ENCODE measurements around the gene VSIG10. TPM values are rescaled to one million over a fixed set of nuclear protein-coding genes. Genes with fewer than 3 reads are reported as not detected.

VSIG10 gene
- polyA plus RNA-seq, 3 donors: 1.5 to 2.3 (median 1.5) TPM

- Histone ChIP-seq H4K20me1 (ENCODE audit: insufficient read depth, low read length) (no peaks in the 10 kb centered on the region), H3K79me2 (ENCODE audit: insufficient read depth, low read length) (peaks cover 14% of the 10 kb centered on the region), H3K27me3 (ENCODE audit: control insufficient read depth in 2 of 2, insufficient read depth in 2 of 2, low read length in 2 of 2) (no peaks in the 10 kb centered on the region), H3K36me3 (replicated peaks in 1 of 2; ENCODE audit: control insufficient read depth in 1 of 2, insufficient read depth in 2 of 2, low read length in 2 of 2) (peaks cover 13 to 21% of the 10 kb centered on the region in 2 donors), H3K4me1 (ENCODE audit: control insufficient read depth in 1 of 2, insufficient read depth in 2 of 2, low read length in 2 of 2) (peaks cover 13% of the 10 kb centered on the region in 2 donors), H3K4me2 (replicated peaks; ENCODE audit: extremely low read depth, low read length, poor library complexity, severe bottlenecking) (peak within 1 kb of the TSS; percentile 89), H2AFZ (ENCODE audit: insufficient read depth, low read depth, low read length, poor library complexity, severe bottlenecking) (peak within 1 kb of the TSS; percentile 94), H3K4me3 (replicated peaks in 1 of 3; ENCODE audit: low read depth in 2 of 3, low read length in 3 of 3) (peak within 1 kb of the TSS; percentile 62 to 89 (median 82)), H3K9me3 (replicated peaks in 1 of 2; ENCODE audit: control insufficient read depth in 1 of 2, insufficient read depth in 1 of 2, low read length in 2 of 2) (no peaks in the 10 kb centered on the region), H3K27ac (ENCODE audit: low read depth in 1 of 2, low read length in 2 of 2) (peak within 1 kb of the TSS in 1 of 2 donors; percentile 76), H3K9ac (ENCODE audit: insufficient read depth, low read length, poor library complexity, severe bottlenecking) (peak within 1 kb of the TSS; percentile 80)
- no peak for TF ChIP-seq CTCF (IDR thresholded peaks at IDR 0.05)
- Mint-ChIP-seq H3K9me3 (peaks cover 0 to 7% (median 2%) of the 10 kb centered on the region in 7 donors), H3K27me3 (ENCODE audit: low read depth in 3 of 3) (peaks cover 1 to 11% (median 11%) of the 10 kb centered on the region in 3 donors), H3K4me3 (peak within 1 kb of the TSS; percentile 86 to 94), H3K36me3 (peaks cover 14 to 23% of the 10 kb centered on the region in 2 donors), H3K4me1 (peaks cover 13% of the 10 kb centered on the region), H3K27ac (peak within 1 kb of the TSS; percentile 57 to 89 (median 84))
- intact Hi-C loops (cut with micrococcal nuclease): loop anchor here (5.0 kb wide), 1 partner anchor 46 kb away; the partner anchor contains the start of gene WSB2 (in 2 of the 2)
- peak; percentile 95 to 97 (median 97) for DNase-seq
- WGBS (ENCODE audit: insufficient coverage): under 1% methylated on average over 47 of the region's 61 CpGs
Observed at GRCh38 chr12:118016424-118017264, 87.2 kb downstream of the VSIG10 start, which contains the start of gene RFC5. Gene RFC5, plus strand, starts transcription at chr12:118016703. Its CDS starts 125 bp downstream, at chr12:118016828.

- peak overlapping the region in 1 of 3 experiments; percentile 89 for H3K4me3 ChIP-seq (replicated peaks in 1 of 3; ENCODE audit: low read depth in 2 of 3, low read length in 3 of 3)
Observed at GRCh38 chr12:118015944-118016343, 87.9 kb downstream of the VSIG10 start.

More at GRCh38 chr12:118015944-118016343, 87.9 kb downstream of the VSIG10 start:
- no peak for TF ChIP-seq CTCF (IDR thresholded peaks at IDR 0.05)
- Histone ChIP-seq H4K20me1 (ENCODE audit: insufficient read depth, low read length) (no peaks in the 10 kb centered on the region), H2AFZ (ENCODE audit: insufficient read depth, low read depth, low read length, poor library complexity, severe bottlenecking) (peak overlapping the region; percentile 94), H3K4me1 (ENCODE audit: control insufficient read depth in 1 of 2, insufficient read depth in 2 of 2, low read length in 2 of 2) (peaks cover 13% of the 10 kb centered on the region in 2 donors), H3K4me2 (replicated peaks; ENCODE audit: extremely low read depth, low read length, poor library complexity, severe bottlenecking) (peak overlapping the region; percentile 89), H3K27me3 (ENCODE audit: control insufficient read depth in 2 of 2, insufficient read depth in 2 of 2, low read length in 2 of 2) (no peaks in the 10 kb centered on the region), H3K79me2 (ENCODE audit: insufficient read depth, low read length) (peaks cover 14% of the 10 kb centered on the region), H3K9ac (ENCODE audit: insufficient read depth, low read length, poor library complexity, severe bottlenecking) (no peak overlapping the region), H3K27ac (ENCODE audit: low read depth in 1 of 2, low read length in 2 of 2) (no peak overlapping the region), H3K36me3 (replicated peaks in 1 of 2; ENCODE audit: control insufficient read depth in 1 of 2, insufficient read depth in 2 of 2, low read length in 2 of 2) (peaks cover 11 to 14% of the 10 kb centered on the region in 2 donors), H3K9me3 (replicated peaks in 1 of 2; ENCODE audit: control insufficient read depth in 1 of 2, insufficient read depth in 1 of 2, low read length in 2 of 2) (no peaks in the 10 kb centered on the region)
- H3K27ac Mint-ChIP-seq: peak overlapping the region in 2 of 7 donors; percentile 50 to 66
- peaks cover 0 to 7% (median 2%) of the 10 kb centered on the region in 7 donors for H3K9me3 Mint-ChIP-seq
- no CpG with 5 or more reads among the region's 9 CpGs for WGBS (ENCODE audit: insufficient coverage)
- H3K4me3 Mint-ChIP-seq: peak overlapping the region; percentile 86 to 94
- H3K4me1 Mint-ChIP-seq: peaks cover 13% of the 10 kb centered on the region
- H3K36me3 Mint-ChIP-seq: peaks cover 10 to 17% of the 10 kb centered on the region in 2 donors
- peaks cover 1 to 11% (median 11%) of the 10 kb centered on the region in 3 donors for H3K27me3 Mint-ChIP-seq (ENCODE audit: low read depth in 3 of 3)
- intact Hi-C loops (cut with micrococcal nuclease): loop anchor here (5.0 kb wide), 1 partner anchor 46 kb away; the partner anchor contains the start of gene WSB2 (in 2 of the 2)
- DNase-seq: no peak

All from CD14-positive monocyte (primary cell).